Measurements from ENCODE around the gene TMOD1.

TMOD1 gene

GRCh38 chr9:97647996-97648395, 146.5 kb downstream of the TMOD1 start:
- no peak for DNase-seq

Data from activated CD4-positive, CD25-positive, alpha-beta regulatory T cell (primary cell).